ENCODE measurements around the gene ACACB. TPM values are rescaled to one million over a fixed set of nuclear protein-coding genes. Genes with fewer than 3 reads are reported as not detected.

ACACB gene
- total and polyA plus RNA-seq, 11 donors, result 29.9 to 176 (median 119) TPM

GRCh38 chr12:109281452-109281851 is 165.1 kb downstream of the ACACB start:
- intact Hi-C loops (cut with DNase I), result no loop called here
- Histone ChIP-seq H3K9me3 (no peaks in the 10 kb centered on the region), H3K27me3 (no peaks in the 10 kb centered on the region), H3K4me1 (peaks cover 0 to 10% (median 0%) of the 10 kb centered on the region in 12 donors), H3K36me3 (no peaks in the 10 kb centered on the region), H3K4me3 (no peak overlapping the region), H3K27ac (no peak overlapping the region)
- TF ChIP-seq CTCF (IDR thresholded peaks at IDR 0.05) (no peak), POLR2A (IDR thresholded peaks at IDR 0.05) (no peak)
- DNase-seq, result no peak
- ATAC-seq, result peak in 1 of 4 donors; percentile 8
- 90 to 93% (median 92%) methylated on average over 13 to 17 of the region's 17 CpGs for WGBS, 4 donors

GRCh38 chr12:109284392-109284791 is 168.0 kb downstream of the ACACB start:
- no peaks in the 10 kb centered on the region for H3K27me3 ChIP-seq
- TF ChIP-seq CTCF (IDR thresholded peaks at IDR 0.05) (no peak), POLR2A (IDR thresholded peaks at IDR 0.05) (no peak)
- 86 to 91% (median 88%) methylated on average over 6 to 20 of the region's 20 CpGs for WGBS, 4 donors
- H3K4me1 ChIP-seq, result no peaks in the 10 kb centered on the region
- no peaks in the 10 kb centered on the region for H3K36me3 ChIP-seq
- H3K4me3 ChIP-seq, result no peak overlapping the region
- ATAC-seq (peak in 1 of 4 donors; percentile 10), DNase-seq (no peak)
- no peak overlapping the region for H3K27ac ChIP-seq
- intact Hi-C loops (cut with DNase I), result no loop called here
- no peaks in the 10 kb centered on the region for H3K9me3 ChIP-seq

GRCh38 chr12:109286252-109286651 is 169.9 kb downstream of the ACACB start:
- H3K4me1 ChIP-seq, result peaks cover 0 to 4% (median 0%) of the 10 kb centered on the region in 12 donors
- ATAC-seq (no peak), DNase-seq (no peak)
- intact Hi-C loops (cut with DNase I), result no loop called here
- H3K27ac ChIP-seq, result no peak overlapping the region
- TF ChIP-seq POLR2A (IDR thresholded peaks at IDR 0.05) (no peak), CTCF (IDR thresholded peaks at IDR 0.05) (no peak)
- no peaks in the 10 kb centered on the region for H3K36me3 ChIP-seq
- H3K4me3 ChIP-seq, result no peak overlapping the region
- no peaks in the 10 kb centered on the region for H3K9me3 ChIP-seq
- H3K27me3 ChIP-seq, result peaks cover 0 to 3% (median 0%) of the 10 kb centered on the region in 9 donors

- Histone ChIP-seq H3K9me3 (no peaks in the 10 kb centered on the region), H3K36me3 (no peaks in the 10 kb centered on the region), H3K4me1 (peaks cover 0 to 7% (median under 1%) of the 10 kb centered on the region in 12 donors), H3K27me3 (peaks cover 0 to 7% (median 0%) of the 10 kb centered on the region in 9 donors), H3K27ac (no peak overlapping the region), H3K4me3 (no peak overlapping the region)
- 84 to 90% (median 87%) methylated on average over 4 of the region's 4 CpGs for WGBS, 4 donors
- intact Hi-C loops (cut with DNase I), result no loop called here
- no peak for TF ChIP-seq CTCF (IDR thresholded peaks at IDR 0.05)
- no peak for TF ChIP-seq POLR2A (IDR thresholded peaks at IDR 0.05)
- DNase-seq (no peak), ATAC-seq (no peak)
Measured at GRCh38 chr12:109286652-109287051, 170.3 kb downstream of the ACACB start.

Data from heart left ventricle (tissue), 16 donors.